H54 (cell line): ENCODE data around the gene THSD1.
A peak's percentile ranks its signal among the peaks of the same experiment; 100 is the strongest.
"Not testable (repeated sequence)": the region's sequence is repeated elsewhere in the genome, so short reads cannot be mapped to it uniquely, and the experiment has no call there.

Source experiments
- DNase-seq: peaks from one replicate; pipeline ENCODE4 v3.0.0; 2011; ENCODE audit warnings: low spot score, mixed read lengths; ENCODE audit not compliant: insufficient read length
- FAIRE-seq: peaks from 3 replicates; lab custom pipeline; 2011; peaks lifted over from hg19 to GRCh38; lab: Jason Lieb, UNC
- POLR2A ChIP-seq: IDR thresholded peaks from 2 replicates; pipeline ENCODE4 v1.6.1; 2011; ENCODE audit warnings: low read depth, mild to moderate bottlenecking, low read length

Gene THSD1

DNA sequence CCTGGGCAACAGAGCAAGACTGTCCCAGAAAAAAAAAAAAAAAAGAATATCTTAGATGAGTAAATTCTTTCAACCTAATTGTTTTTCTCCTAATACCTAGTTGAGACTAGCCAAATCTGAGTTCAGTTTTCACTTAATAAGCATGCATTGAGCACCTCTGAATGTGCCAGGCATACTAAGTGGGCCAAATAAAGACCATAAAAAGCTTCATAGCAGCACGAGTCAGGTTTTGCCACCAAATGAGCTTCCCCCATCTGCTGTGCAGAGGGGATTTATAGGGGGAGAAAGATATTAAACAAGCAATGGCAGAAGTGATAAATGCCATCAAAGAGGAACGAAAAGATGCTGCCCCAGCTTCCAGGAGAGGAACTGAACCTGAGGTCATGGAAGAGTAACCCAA, 11.4 kb downstream of the THSD1 start:
- TF ChIP-seq POLR2A: no peak
- no peak for FAIRE-seq

DNA sequence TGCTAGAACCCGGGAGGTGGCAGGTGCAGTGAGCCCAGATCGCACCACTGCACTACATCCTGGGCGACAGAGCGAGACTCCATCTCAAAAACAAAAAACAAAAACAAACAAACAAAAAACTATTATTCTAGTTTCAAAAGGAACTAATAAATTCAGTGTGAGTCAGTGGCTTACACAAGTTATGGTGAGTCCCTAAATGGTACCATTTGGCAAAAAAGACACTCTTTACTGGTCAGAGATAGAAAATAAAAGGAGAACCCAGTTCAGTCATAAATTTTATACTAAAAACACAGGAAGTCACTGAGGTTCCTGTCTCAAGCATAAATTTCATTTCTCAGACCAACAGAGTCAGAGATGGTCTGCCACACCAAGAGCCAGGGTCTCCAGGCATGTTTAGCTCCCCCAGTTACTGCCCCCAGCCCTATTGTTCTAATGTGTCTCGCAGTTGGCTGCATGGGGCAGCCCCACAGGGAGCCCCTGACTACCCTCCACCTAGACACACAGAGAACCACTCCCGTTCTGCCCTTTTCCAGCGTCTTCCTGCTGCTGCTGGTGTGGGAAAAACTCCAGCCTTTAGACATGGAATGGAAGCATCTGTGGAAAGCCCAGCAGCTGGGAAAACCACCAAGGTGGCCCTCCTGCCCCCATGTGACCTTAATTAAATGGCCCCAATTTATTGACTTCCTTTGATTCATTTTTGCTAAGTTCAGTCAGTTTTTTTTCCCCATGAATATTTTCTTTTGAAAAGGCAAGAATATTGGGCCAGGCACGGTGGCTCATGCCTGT, 12.2 kb downstream of the THSD1 start:
- FAIRE-seq (no peak), DNase-seq (no peak)
- no peak for TF ChIP-seq POLR2A

More for the DNA sequence above, 11.4 kb downstream of the THSD1 start:
- DNase-seq: no peak

DNA sequence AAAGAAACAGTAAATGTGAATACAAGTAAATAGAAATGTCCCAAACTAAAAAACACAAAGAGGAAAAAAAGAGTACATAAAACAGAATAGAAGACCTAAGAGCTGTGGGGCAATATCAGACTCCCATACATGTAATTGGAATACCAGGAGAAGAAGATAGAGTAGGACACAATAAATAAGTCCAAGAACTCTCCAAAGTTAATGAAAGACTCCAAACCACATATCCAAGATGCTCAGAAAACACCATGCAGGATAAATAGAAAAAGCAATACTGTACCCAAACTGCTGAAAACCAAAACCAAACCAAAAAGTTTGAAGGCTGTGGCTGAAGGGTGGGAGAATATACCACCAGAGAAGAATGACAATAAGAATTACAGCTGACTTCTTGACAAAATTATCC, 18.3 kb downstream of the THSD1 start:
- DNase-seq: no peak
- no peak for TF ChIP-seq POLR2A
- no peak for FAIRE-seq

DNA sequence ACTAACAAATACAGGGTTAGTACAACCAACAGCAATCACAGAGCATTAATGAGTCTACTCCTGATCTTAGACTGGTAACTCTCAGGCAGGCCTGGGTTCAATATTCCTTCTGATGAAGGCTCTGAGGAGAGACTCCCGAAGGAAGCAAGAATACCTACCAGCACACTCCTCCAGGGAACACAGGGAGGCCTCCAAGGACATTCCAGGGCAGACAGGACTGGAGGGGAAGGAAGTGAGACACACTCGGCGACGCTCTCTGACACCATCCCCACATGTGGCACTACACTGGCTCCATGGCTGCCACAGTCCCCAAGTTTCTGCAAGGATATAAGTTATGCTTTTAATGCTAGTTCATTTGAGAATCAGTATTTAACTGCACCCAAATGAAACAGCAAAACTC, 20.1 kb downstream of the THSD1 start:
- FAIRE-seq (no peak), DNase-seq (no peak)

DNA sequence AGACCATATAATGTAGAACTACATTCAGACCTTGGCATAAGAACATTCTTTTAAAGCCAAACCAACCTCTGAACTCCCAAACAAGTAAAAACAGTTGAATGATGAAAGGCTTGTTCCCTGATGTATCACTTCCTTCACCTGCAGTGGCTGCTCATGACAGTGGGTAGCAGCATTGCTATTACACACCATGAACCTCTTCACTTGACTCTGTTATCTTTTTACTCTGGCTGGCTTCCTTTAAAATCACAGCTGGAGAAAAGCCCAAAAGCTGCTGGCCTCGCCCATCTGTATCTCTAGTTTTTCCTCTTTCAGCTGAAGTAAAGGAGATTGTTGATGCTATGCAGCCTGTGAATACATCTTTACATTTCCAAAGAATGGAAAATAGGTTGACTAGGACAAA, 22.6 kb downstream of the THSD1 start:
- TF ChIP-seq POLR2A: no peak
- DNase-seq (no peak), FAIRE-seq (peak; percentile 11)

More for the DNA sequence above, 20.1 kb downstream of the THSD1 start:
- TF ChIP-seq POLR2A: no peak

DNA sequence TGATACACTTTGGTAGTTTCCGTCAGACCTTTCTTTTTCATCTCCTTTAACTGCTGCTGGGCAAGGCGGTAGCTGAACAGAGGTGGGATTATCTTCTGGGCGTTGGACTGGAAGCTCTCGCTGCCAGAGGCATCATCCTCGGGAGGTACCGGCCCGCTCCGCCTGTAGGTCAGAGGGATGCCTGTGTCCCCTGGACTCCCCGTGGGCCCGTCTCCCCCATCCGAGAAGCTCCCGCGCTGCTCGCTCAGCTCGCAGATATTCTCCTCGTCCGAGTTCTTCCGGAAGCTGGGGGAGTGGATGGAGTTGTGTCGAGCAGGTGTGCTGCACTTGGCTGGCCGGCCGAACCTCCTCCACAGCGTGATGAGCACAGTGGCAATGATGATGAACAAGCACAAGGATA, 27.7 kb downstream of the THSD1 start:
- DNase-seq (no peak), FAIRE-seq (no peak)
- TF ChIP-seq POLR2A: no peak

DNA sequence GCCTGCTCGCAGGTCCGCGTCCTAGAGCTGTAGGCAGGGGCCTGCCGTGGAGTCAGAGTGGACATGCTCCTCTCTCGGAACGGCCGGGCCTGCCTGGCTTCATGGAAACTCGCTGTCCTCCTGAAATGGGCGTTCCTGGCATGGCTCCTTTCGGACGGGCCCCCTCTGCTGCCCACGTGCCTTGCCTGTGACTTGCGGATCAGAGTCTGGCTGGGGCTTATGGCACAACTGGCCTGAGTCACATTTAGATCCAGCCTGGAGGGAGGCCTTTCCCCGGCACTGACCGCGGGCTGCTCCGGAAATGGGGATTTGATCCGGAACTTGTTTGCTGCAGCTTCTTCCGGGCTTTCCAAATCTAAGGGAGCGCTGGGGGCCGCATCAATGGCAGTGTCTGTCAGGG, 28.1 kb downstream of the THSD1 start:
- no peak for TF ChIP-seq POLR2A
- DNase-seq (no peak), FAIRE-seq (no peak)

DNA sequence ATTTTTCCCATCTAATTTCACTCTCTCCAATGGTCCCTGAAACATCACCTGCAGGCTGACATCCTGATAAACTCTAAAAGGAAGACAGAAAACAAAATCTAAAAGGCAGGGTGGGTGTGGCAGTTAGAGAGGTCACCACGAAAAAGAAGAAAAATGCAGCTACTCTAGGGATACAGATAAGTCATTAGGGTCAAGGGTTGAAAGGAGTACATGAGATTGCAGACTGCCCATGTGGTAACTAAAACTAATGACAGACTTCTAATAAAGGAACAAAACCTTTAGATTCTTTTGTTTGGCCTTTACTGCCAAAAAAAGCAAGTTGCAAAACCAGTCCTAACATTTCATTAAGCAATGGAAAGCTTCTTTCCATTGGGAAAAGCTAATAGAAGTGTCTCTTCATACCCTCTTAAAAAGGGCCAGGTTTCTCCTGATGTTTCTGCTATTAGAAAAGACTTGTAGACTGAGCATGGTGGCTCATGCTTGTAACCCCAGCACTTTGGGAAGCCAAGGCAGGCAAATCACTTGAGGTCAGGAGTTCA, 31.0 kb downstream of the THSD1 start:
- FAIRE-seq: no peak

DNA sequence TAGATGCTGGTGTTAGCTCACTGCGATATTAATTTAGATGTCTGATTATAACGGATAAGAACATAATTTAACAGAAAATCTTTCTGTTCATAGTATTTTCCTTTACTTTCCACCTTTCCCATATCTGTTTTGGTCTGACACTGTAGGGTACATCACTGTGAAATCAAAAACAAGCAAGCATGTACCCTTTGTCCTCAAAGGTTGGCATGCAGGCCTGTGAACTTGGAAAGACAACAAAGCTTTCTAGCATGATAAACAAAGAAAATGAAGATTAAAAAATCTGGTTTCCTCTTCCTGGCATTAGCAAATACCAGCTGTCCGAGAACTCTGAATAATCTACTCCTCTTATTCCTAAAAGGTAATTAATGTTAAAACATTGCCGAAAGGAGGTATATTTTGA, 31.6 kb downstream of the THSD1 start:
- no peak for FAIRE-seq
- no peak for DNase-seq
- no peak for TF ChIP-seq POLR2A

More for the DNA sequence above, 31.0 kb downstream of the THSD1 start:
- DNase-seq: no peak
- TF ChIP-seq POLR2A: no peak

DNA sequence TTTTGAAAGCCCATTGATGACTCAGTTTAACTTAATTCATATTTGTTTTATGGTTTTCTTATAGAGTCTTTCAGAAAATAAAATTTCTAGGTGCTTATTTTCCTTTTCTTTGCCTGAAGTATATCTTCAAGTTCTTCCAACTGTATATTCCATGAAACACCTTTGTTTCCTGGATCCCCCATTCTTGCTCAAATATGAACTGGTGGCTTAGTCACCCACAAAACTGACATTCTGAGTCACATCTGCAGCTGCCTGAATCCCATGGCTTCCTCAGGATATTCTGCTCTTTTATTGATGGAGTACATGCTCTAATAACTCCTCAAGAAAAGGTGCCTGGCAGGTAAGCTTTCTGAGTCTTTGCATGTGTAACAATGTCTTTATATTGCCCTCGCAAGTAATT, 32.7 kb downstream of the THSD1 start:
- DNase-seq: not testable (repeated sequence)
- FAIRE-seq: peak; percentile 78

DNA sequence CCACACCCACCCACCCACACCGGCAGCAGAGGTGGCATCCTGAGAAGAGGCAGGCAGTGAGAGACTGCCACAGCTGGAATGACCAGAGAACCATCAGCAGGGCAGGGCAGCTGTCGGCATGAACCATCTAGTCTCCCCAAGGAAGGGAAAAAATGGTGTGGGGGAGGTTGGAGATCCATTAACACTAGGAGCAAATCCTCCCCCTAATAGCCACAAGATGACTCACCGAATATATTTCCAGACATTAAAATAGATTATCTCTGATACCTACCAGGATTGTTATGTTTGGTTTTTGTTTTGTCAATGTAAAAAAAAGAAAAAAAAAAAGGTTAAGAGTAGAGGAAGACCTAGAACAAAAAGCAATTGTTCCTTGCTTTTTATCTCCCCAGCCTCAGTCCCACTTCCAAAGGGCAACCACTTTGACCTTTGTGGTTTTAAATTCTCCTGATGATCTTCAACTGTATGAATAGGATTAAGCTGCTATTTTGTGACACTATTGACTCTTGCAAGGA, 34.2 kb downstream of the THSD1 start:
- DNase-seq (peak; percentile 23), FAIRE-seq (peak; percentile 57)
- no peak for TF ChIP-seq POLR2A

DNA sequence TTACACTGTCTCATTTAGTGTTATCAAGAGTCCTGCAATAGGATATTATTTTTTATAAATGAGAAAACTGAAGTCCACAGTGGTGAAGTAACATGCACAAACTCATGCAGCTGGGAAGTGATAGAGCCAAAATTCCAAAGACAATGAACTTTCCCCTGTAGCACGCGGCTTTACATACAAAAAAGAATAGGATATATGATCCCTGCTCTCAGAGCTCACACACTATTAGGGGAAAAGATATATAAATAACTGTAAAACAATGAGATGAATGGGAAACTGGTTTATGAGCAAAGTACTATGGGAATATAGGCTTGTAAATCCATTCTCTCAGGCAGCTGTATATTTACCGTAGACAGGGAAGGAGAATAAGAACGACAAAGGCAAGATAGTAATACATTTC, 39.7 kb downstream of the THSD1 start:
- DNase-seq (no peak), FAIRE-seq (no peak)
- no peak for TF ChIP-seq POLR2A

DNA sequence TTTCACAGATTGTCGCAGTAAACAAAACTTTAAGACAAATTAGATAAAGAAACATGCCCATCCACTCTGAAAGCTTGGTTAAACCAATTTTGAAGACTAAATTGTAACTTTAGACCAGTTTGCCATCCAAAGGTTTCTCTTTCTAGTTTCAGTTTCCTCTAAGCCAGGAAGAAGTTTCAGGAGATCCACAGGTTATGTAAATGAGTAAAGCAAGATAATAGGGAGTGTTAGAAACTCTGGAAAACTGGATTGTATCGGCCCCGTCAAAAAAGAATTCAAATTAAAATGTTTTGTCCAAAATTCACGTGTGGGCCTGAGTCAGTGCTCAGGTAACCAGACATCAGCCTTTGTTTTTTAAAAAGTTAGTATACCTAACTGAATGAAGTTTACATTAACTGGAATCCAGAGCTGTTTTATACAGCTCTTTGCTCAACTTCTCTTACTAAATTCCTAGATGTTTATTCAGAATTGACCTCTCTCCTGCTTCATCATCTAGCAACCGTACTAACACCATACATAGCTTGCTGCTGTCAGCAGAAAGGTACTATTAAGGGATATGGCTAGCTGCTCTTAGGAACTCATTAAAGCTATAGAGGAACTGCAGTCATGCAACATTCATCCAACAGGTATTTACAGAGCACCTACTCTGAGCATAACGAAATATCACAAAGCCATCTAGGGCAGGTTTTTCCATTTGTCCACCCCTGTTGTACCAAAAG, 43.6 kb downstream of the THSD1 start:
- FAIRE-seq: peak; percentile 95
- not testable (repeated sequence) for DNase-seq

DNA sequence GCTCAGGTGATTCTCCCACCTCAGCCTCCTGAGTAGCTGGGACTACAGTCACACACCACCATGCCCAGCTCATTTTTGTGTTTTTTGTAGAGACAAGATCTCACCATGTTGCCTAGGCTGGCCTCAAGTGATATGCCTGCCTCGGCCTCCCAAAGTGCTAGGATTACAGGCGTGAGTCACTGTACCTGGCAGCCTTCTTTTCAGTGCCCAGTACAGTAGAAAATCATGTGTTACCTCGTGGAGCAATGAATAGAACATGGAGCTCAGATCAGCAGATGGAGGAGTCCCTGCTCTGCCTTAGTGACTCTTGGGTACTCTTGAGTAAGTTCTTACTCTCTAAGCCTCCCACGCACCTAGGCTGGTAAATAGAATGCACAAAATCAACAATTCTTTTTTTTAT, 44.7 kb downstream of the THSD1 start:
- DNase-seq (no peak), FAIRE-seq (no peak)
- TF ChIP-seq POLR2A: no peak

DNA sequence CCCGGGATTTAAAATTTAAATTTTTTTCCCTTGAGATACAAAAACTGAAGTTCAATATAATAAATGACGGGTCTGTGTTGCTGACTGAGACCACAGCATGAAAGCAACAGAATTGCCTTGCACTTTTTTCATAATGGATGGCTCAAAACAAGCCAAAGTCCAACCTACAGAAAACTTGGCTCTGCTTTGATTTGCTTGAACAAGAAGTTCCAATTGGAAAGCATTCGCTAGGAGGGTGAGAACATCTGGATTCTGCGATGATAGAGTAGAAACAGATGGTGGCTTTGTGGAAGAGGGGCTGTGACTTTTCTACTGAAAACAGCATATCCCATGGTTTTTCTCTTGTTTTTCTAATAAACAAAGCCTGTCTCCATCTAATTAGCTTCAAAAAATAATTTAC, 46.4 kb downstream of the THSD1 start:
- no peak for TF ChIP-seq POLR2A
- DNase-seq (no peak), FAIRE-seq (no peak)
